Sigmoid colon (tissue), 4 donors: Measurements from ENCODE around the gene ATP6V1C2.

Source experiments
- CTCF ChIP-seq, 4 experiments: fragments of 450-650 bp in 3 of 4; fragments of 200-600 bp in 1 of 4; IDR thresholded peaks; one replicate each; pipeline ENCODE4 v1.5.1; 2016 to 2019; ENCODE audit warnings: antibody characterized with exemption in 4 of 4, mild to moderate bottlenecking in 3 of 4, moderate library complexity in 2 of 4
- EP300 ChIP-seq, 4 donors: sonication (generic); formaldehyde crosslinking; IDR thresholded peaks; one replicate each; pipeline ENCODE4 v1.6.1; 2017; ENCODE audit warnings: antibody characterized with exemption in 4 of 4
- POLR2A ChIP-seq, 2 donors: fragments of 450-650 bp; IDR thresholded peaks; one replicate each; pipeline ENCODE4 v1.6.1; 2016; ENCODE audit warnings: antibody characterized with exemption in 2 of 2, mild to moderate bottlenecking in 2 of 2, moderate library complexity in 2 of 2
- POLR2AphosphoS5 ChIP-seq, 4 donors: sonication (generic); formaldehyde crosslinking; IDR thresholded peaks; one replicate each; pipeline ENCODE4 v1.6.1; 2017; ENCODE audit warnings: antibody characterized with exemption in 4 of 4

GRCh38 chr2:10722252-10722825, 909 bp downstream of the ATP6V1C2 start:
- TF ChIP-seq CTCF (IDR thresholded peaks at IDR 0.05) (no peak), POLR2A (IDR thresholded peaks at IDR 0.05) (no peak), POLR2AphosphoS5 (IDR thresholded peaks at IDR 0.05) (no peak), EP300 (IDR thresholded peaks at IDR 0.05) (no peak)
